ENCODE data around the gene NPB.
A peak's percentile ranks its signal among the peaks of the same experiment; 100 is the strongest.

Gene NPB

GRCh38 chr17:81871387-81872230 is 30.4 kb upstream of the NPB start:
- H3K4me1 ChIP-seq: peaks cover 0 to 49% (median 32%) of the 10 kb centered on the region in 4 donors
- DNase-seq: peak; percentile 93 to 97

GRCh38 chr17:81877569-81877968 is 24.5 kb upstream of the NPB start:
- peaks cover 3 to 35% (median 18%) of the 10 kb centered on the region in 3 donors for H3K36me3 ChIP-seq
- no peak for DNase-seq
- no peak for TF ChIP-seq CTCF (IDR thresholded peaks at IDR 0.05)
- intact Hi-C loops (cut with DNase I; ENCODE audit: low total_unique reads): no loop called here
- no peak overlapping the region for H3K27ac ChIP-seq
- H3K9me3 ChIP-seq: no peaks in the 10 kb centered on the region
- peaks cover 0 to 7% (median 4%) of the 10 kb centered on the region in 4 donors for H3K4me1 ChIP-seq
- no peaks in the 10 kb centered on the region for H3K27me3 ChIP-seq
- H3K4me3 ChIP-seq: no peak overlapping the region

More at GRCh38 chr17:81871387-81872230, 30.4 kb upstream of the NPB start:
- Histone ChIP-seq H3K27ac (peak overlapping the region; percentile 87 to 97), H3K9me3 (no peaks in the 10 kb centered on the region), H3K36me3 (peaks cover 7 to 32% (median 22%) of the 10 kb centered on the region in 3 donors), H3K4me3 (peak overlapping the region; percentile 61 to 94), H3K27me3 (no peaks in the 10 kb centered on the region)
- intact Hi-C loops (cut with DNase I; ENCODE audit: low total_unique reads): no loop called here
- TF ChIP-seq CTCF (IDR thresholded peaks at IDR 0.05): peak; percentile 20 to 26

GRCh38 chr17:81878294-81878693 is 23.7 kb upstream of the NPB start:
- DNase-seq: no peak
- Histone ChIP-seq H3K36me3 (peaks cover 3 to 42% (median 18%) of the 10 kb centered on the region in 3 donors), H3K9me3 (no peaks in the 10 kb centered on the region), H3K27me3 (no peaks in the 10 kb centered on the region), H3K27ac (no peak overlapping the region), H3K4me3 (no peak overlapping the region), H3K4me1 (no peaks in the 10 kb centered on the region)
- no peak for TF ChIP-seq CTCF (IDR thresholded peaks at IDR 0.05)
- intact Hi-C loops (cut with DNase I; ENCODE audit: low total_unique reads): no loop called here

- intact Hi-C loops (cut with DNase I; ENCODE audit: low total_unique reads): no loop called here
- peaks cover 3 to 50% (median 18%) of the 10 kb centered on the region in 3 donors for H3K36me3 ChIP-seq
- H3K27me3 ChIP-seq: no peaks in the 10 kb centered on the region
Measured at GRCh38 chr17:81879121-81879520, 22.9 kb upstream of the NPB start.

GRCh38 chr17:81884520-81884919 is 17.5 kb upstream of the NPB start:
- intact Hi-C loops (cut with DNase I; ENCODE audit: low total_unique reads): no loop called here
- Histone ChIP-seq H3K27me3 (no peaks in the 10 kb centered on the region), H3K27ac (peak overlapping the region; percentile 40 to 44), H3K4me3 (no peak overlapping the region), H3K9me3 (no peaks in the 10 kb centered on the region), H3K36me3 (peaks cover 29 to 91% (median 60%) of the 10 kb centered on the region in 3 donors), H3K4me1 (peaks cover 0 to 21% (median 10%) of the 10 kb centered on the region in 4 donors)
- peak in 1 of 2 donors; percentile 64 for DNase-seq
- TF ChIP-seq CTCF (IDR thresholded peaks at IDR 0.05): no peak

More at GRCh38 chr17:81879121-81879520, 22.9 kb upstream of the NPB start:
- TF ChIP-seq CTCF (IDR thresholded peaks at IDR 0.05): no peak
- H3K4me1 ChIP-seq: no peaks in the 10 kb centered on the region
- H3K27ac ChIP-seq: no peak overlapping the region
- DNase-seq: no peak
- H3K4me3 ChIP-seq: no peak overlapping the region
- H3K9me3 ChIP-seq: no peaks in the 10 kb centered on the region
